ENCODE measurements around the gene PLP2. TPM values are rescaled to one million over a fixed set of nuclear protein-coding genes. Genes with fewer than 3 reads are reported as not detected.

Gene PLP2
- total RNA-seq, 1 donor from 2014 or later, result 359 TPM

- no peak for ATAC-seq
Observed at GRCh38 chrX:49209434-49210251, 37.9 kb downstream of the PLP2 start.

GRCh38 chrX:49210406-49210805 is 38.7 kb downstream of the PLP2 start:
- no peak for ATAC-seq

GRCh38 chrX:49211074-49211473 is 39.4 kb downstream of the PLP2 start:
- ATAC-seq, result no peak

GRCh38 chrX:49212209-49212608 is 40.5 kb downstream of the PLP2 start:
- ATAC-seq, result no peak

- ATAC-seq, result no peak
Observed at GRCh38 chrX:49212861-49213260, 41.2 kb downstream of the PLP2 start.

- no peak for ATAC-seq
Observed at GRCh38 chrX:49214416-49214815, 42.7 kb downstream of the PLP2 start.

- ATAC-seq, result no peak
Observed at GRCh38 chrX:49214996-49215526, 43.4 kb downstream of the PLP2 start.

- ATAC-seq, result no peak
Observed at GRCh38 chrX:49220100-49220499, 48.4 kb downstream of the PLP2 start.

GRCh38 chrX:49221868-49222267 is 50.2 kb downstream of the PLP2 start:
- ATAC-seq, result no peak

Other genes starting within 250 kb of the PLP2 start
- gene OTUD5, start 214.3 kb upstream of the PLP2 start, total RNA-seq, result 20.3 TPM
- gene KCND1, start 200.1 kb upstream of the PLP2 start, total RNA-seq, result 0.28 TPM
- 21.2 TPM for gene GRIPAP1, start 169.6 kb upstream of the PLP2 start, total RNA-seq
- 20.2 TPM for gene TFE3, start 128.5 kb upstream of the PLP2 start, total RNA-seq
- gene CCDC120, start 112.9 kb upstream of the PLP2 start, total RNA-seq, result 27.7 TPM
- 4.8 TPM for gene PRAF2, start 97.9 kb upstream of the PLP2 start, total RNA-seq
- gene WDR45, start 92.0 kb upstream of the PLP2 start, total RNA-seq, result 30.3 TPM
- gene GPKOW, start 48.2 kb upstream of the PLP2 start, total RNA-seq, result 11.9 TPM
- gene MAGIX, start 9.1 kb upstream of the PLP2 start, total RNA-seq, result 4.7 TPM
- 17.5 TPM for gene PRICKLE3, start 14.5 kb downstream of the PLP2 start, total RNA-seq
- gene SYP, start 28.3 kb downstream of the PLP2 start, total RNA-seq, result 0.36 TPM
- gene CACNA1F, start 61.4 kb downstream of the PLP2 start, total RNA-seq, result 0.28 TPM
- 9.4 TPM for gene CCDC22, start 63.6 kb downstream of the PLP2 start, total RNA-seq
- gene FOXP3, start 92.8 kb downstream of the PLP2 start, total RNA-seq, result 0.76 TPM
- gene PPP1R3F, start 97.9 kb downstream of the PLP2 start, total RNA-seq, result 3.4 TPM
- not detected for gene GAGE10, start 131.7 kb downstream of the PLP2 start, total RNA-seq
- gene GAGE12J, start 150.1 kb downstream of the PLP2 start, total RNA-seq, result not detected
- not detected for gene GAGE13, start 159.7 kb downstream of the PLP2 start, total RNA-seq